ENCODE data around the gene COPG2. TPM values are rescaled to one million over a fixed set of nuclear protein-coding genes. Genes with fewer than 3 reads are reported as not detected.

Gene COPG2
- total RNA-seq, 1 experiment from 2014 or later, result 77.7 TPM

GRCh38 chr7:130488392-130489139 lies 180.0 kb downstream of the COPG2 start:
- DNase-seq, result no peak

More at GRCh38 chr7:130488392-130489139, 180.0 kb downstream of the COPG2 start:
- Histone ChIP-seq H2BK15ac (ENCODE audit: low read depth, low read length) (no peak overlapping the region), H2AFZ (ENCODE audit: low read length) (no peak overlapping the region), H3K56ac (ENCODE audit: insufficient read length, low read depth, low read length) (no peak overlapping the region), H3K79me1 (ENCODE audit: insufficient read depth, low read depth, low read length, poor library complexity, severe bottlenecking) (peaks cover 6% of the 10 kb centered on the region), H4K5ac (ENCODE audit: insufficient read length, low read depth, low read length) (no peak overlapping the region), H3K23me2 (ENCODE audit: insufficient read length, low read depth, low read length, poor library complexity, severe bottlenecking) (peaks cover 35% of the 10 kb centered on the region), H4K8ac (replicated peaks; ENCODE audit: insufficient read length, low read depth, low read length) (no peak overlapping the region), H3K4me1 (ENCODE audit: insufficient read depth, low read length) (peaks cover 6% of the 10 kb centered on the region; the same call in 1 of the 2 replicates), H3K9me3 (ENCODE audit: control insufficient read depth, low read depth, low read length) (no peaks in the 10 kb centered on the region), H2BK20ac (ENCODE audit: low read depth, low read length, poor library complexity, severe bottlenecking) (no peak overlapping the region), H3K27ac (ENCODE audit: insufficient read length, low read depth, low read length) (no peak overlapping the region), H2AK5ac (ENCODE audit: insufficient read length, low read length) (no peak overlapping the region), H2BK5ac (ENCODE audit: insufficient read length, low read length) (no peak overlapping the region), H3K4me2 (ENCODE audit: insufficient read depth, insufficient read length, low read length) (no peak overlapping the region), H3K27me3 (ENCODE audit: insufficient read depth, low read length) (no peaks in the 10 kb centered on the region; the same call in 1 of the 2 replicates), H2BK12ac (ENCODE audit: insufficient read length, low read depth, low read length) (no peak overlapping the region), H3K4ac (ENCODE audit: low read depth, low read length) (no peak overlapping the region), H3K9ac (ENCODE audit: extremely low read depth, insufficient read length, low read length) (no peak overlapping the region), H2BK120ac (ENCODE audit: low read depth, low read length, poor library complexity, severe bottlenecking) (no peak overlapping the region), H3K23ac (ENCODE audit: insufficient read length, low read depth, low read length) (no peak overlapping the region), H4K20me1 (ENCODE audit: control insufficient read depth, insufficient read depth, insufficient read length) (no peaks in the 10 kb centered on the region), H3K14ac (ENCODE audit: insufficient read depth, low read length) (no peak overlapping the region), H3T11ph (ENCODE audit: low read length) (no peak overlapping the region), H3K79me2 (ENCODE audit: insufficient read depth, low read length) (peaks cover 3% of the 10 kb centered on the region; the same call in 1 of the 2 replicates), H4K91ac (ENCODE audit: insufficient read length, low read depth, low read length) (no peak overlapping the region), H3K18ac (ENCODE audit: insufficient read length, low read depth, low read length) (no peak overlapping the region)
- H3K9me3 Mint-ChIP-seq, result peaks cover 12 to 14% of the 10 kb centered on the region in 2 experiments
- TF ChIP-seq, protein P1, sequence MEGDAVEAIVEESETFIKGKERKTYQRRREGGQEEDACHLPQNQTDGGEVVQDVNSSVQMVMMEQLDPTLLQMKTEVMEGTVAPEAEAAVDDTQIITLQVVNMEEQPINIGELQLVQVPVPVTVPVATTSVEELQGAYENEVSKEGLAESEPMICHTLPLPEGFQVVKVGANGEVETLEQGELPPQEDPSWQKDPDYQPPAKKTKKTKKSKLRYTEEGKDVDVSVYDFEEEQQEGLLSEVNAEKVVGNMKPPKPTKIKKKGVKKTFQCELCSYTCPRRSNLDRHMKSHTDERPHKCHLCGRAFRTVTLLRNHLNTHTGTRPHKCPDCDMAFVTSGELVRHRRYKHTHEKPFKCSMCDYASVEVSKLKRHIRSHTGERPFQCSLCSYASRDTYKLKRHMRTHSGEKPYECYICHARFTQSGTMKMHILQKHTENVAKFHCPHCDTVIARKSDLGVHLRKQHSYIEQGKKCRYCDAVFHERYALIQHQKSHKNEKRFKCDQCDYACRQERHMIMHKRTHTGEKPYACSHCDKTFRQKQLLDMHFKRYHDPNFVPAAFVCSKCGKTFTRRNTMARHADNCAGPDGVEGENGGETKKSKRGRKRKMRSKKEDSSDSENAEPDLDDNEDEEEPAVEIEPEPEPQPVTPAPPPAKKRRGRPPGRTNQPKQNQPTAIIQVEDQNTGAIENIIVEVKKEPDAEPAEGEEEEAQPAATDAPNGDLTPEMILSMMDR (conservative IDR thresholded peaks at IDR 0.05), result no peak
- peaks cover 35 to 52% of the 10 kb centered on the region in 2 experiments for H3K4me1 Mint-ChIP-seq
- H3K27me3 Mint-ChIP-seq (ENCODE audit: low read depth), result peaks cover 68% of the 10 kb centered on the region
- no peak overlapping the region for H3K27ac Mint-ChIP-seq
- peaks cover 21 to 41% (median 33%) of the 10 kb centered on the region in 3 experiments for H3K36me3 Mint-ChIP-seq (ENCODE audit: insufficient read depth in 1 of 3, low read depth in 3 of 3)
- no peak overlapping the region for H3K4me3 Mint-ChIP-seq
- no CpG with 5 or more reads among the region's 7 CpGs for WGBS (ENCODE audit: extremely low coverage, insufficient read length, low lambda C conversion rate)
